ENCODE measurements around the gene DPM2.

The DPM2 gene

DNA sequence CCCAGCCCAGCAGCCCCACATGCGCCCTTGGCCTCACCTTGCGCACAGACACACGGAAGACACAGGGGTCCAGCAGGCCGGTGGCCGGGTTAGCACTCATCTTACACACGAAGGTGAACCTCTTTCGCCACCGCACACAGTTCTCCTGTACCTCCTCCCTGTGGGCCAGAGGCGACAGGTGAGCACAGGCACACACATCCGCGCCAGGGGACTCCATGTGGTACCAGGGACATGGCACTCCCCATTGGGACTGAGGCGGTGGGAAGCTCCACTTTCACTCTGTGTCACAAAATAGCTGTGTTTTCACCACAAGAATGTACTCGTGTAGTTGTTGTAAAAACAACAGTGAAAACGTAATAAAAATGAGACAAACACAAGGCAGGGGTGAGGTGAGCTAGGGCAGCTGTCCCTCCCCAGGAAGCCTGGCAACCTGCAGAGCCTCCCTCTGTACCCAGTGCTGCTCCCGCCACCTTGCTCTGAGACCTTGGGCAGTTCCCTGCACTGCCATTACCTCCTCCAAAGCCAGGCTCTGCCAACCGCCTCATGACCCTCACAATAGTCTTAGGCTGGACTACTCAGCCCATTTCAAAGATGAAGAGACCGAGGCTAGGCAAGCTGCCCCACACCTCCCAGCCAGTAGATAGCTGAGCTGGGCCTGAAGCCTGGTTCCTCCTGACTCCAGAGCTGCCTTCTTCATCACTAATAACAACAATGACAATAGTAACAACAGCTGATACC is 16.3 kb upstream of the DPM2 start:
- no peak for DNase-seq

- no peak for DNase-seq
Measured at GRCh38 chr9:127953154-127953553, 15.5 kb upstream of the DPM2 start.

- DNase-seq: no peak
Measured at GRCh38 chr9:127950513-127951289, 13.0 kb upstream of the DPM2 start.

DNA sequence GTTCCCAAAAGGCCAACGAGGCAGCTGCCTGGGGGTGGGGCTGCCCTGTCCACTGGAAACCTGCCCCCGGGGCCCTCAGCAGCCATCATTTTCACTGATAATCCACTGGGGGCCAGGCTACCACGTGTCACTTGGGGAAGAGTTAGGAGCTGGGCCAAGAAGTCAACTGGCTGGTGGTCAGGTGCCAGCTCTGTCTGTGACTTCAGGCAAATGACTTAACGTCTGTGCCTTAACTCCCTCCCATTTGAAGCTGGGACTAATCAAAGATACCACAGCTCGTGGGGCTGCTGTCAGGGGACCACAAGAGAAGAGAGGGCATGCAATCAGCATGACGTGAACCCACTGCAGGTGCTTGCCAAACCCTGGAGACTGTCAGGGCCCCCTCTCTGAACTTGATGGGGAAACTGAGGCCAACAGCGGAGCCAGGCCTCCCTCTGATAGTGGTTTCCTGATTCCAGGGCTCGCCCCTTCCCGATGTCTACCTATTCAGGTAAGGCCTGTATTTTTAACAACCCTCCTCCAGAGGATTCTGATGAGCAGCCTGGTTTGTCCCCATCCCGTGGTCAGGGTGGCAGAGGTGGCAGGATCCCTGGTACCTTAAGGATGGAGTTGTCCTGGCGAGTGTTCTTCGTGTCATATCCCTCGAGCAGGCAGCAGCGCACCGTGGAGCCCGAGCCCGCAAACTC is 12.3 kb upstream of the DPM2 start:
- no peak for DNase-seq

DNA sequence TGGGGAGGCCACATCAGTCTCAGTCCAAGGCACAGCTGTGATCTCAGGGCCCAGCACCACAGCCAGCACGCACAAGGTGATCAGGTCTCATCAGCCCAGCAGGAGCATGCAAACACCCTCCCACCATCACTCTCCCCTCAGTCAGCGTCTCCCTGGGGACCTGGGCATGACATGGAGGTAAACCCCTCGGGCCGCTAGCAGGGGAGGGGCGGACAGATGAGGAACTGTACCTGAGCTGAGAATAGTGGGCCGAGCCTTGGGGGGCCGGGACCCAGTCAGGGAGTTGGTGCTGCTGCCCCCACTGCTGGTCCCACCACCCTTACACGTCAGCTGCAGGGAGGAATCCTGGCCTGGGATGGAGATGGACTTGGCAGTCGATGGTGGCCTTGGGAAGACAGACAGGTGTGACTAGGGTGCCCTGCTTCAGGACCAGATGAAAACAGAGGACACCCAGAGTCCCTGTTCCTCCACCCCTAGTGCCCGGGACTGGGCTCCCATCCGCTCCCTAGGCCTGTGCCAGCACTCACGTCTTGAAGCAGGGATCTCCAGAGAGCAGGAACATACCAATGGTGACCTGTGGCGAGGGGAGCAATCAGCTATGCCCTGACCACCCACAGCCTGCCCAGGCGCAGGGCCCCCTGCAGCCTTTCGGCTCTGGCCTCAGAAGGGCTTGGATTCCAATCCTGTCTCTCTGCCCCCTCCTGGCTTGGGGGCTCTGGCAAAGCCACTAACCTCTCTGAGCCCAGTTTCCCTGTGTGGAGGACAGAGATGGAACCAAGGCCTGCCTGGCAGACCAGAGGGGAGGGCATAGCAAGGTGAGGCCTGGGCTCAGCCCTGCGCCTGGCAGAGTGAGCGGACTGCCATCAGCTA is 10.4 kb upstream of the DPM2 start:
- DNase-seq: no peak

GRCh38 chr9:127946728-127947127 is 9.1 kb upstream of the DPM2 start:
- no peak for DNase-seq

GRCh38 chr9:127945942-127946341 is 8.3 kb upstream of the DPM2 start:
- no peak for DNase-seq

DNA sequence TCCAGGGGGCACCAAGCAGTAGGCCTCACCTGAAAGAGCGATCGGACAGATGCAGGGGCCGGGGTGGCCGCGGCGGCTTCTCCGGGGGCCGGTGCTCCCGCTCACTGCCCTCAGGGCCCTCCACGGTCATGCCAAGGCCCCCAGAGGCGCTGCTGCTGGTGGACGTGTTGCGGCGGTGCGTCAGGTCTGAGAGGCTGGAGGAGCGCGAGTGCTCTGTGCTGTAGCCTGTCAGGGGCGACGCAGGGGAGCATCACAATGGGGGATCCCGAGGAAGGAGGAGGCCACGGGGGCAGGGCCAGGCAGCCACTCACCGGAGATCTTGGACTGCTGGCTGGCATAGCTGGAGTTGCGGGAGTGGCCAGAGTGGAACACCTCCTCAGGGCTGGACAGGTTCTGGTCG is 7.7 kb upstream of the DPM2 start:
- DNase-seq: no peak

- no peak for DNase-seq
Measured at GRCh38 chr9:127944586-127945218, 7.0 kb upstream of the DPM2 start.

- peak; percentile 80 for DNase-seq
Measured at GRCh38 chr9:127943731-127944144, 6.1 kb upstream of the DPM2 start.

DNA sequence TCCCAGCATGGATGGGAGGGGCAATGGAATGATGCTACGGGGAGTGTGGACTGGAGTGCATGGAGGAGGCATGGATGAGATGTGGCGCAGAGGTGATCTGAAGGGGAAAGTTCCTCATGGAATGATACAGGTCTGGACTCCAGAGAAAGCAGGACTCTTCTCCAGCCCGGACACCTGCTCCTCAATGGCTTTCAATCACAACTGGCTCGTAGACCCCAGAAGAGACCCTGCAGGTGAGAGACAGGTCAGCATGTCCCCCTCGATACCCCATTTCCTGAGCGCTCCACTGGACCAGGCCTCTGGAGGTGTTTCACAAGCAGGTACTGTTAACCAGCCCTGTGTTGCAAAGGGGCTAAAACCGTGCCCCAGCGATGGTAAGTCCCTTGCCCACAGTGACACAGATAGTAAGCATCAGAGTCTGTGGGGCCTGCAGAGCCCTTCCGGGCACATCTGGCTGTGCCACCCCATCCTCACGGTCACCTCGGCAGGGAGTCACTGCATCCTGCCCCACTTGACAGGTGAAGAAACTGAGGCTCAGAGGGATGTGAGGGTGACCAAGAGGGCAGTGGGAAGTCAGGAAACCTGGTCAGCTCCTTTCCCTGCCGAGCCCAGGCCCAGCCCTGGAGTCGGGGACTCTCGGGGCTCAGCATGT is 5.5 kb upstream of the DPM2 start:
- DNase-seq: no peak

DNA sequence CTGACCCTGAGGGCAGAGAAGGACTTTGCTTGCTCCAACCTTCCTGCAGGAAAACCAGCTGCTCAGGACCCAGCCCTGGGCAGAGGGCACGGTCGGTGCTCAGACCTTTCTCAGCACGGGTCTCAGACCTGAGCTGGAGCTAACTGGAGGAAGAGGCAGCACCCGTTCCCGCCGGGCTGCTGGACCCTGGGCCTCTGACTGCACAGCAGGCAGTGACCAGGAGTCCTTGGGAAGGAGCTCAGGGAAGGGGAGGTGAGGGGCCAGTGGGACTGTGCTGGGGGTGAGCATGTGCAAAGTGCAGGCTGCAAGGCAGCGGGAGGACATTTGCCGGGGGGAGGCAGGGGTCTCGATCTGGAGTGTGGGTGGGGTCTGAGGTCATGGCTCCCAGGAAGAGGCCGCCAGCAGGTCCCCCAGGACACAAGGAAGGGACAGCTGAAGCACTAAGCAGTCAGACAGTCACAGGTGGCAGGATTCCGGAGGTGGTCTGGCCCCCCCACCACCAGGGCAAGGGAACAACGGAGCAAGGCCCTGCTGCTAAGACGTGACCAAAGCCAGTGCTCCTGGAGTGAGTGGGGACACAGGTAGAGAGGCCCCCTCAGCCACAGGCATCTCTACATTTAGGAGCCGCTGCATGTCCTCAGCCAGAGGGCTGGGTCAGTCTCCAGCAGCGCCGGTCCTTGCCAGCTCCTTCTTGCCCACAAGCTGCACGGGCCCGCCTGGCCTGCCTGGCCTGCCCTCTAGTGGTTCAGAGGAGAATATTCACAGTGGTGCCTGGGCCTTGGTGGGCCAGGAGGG is 4.8 kb upstream of the DPM2 start:
- DNase-seq: peak; percentile 41

- DNase-seq: no peak
Measured at GRCh38 chr9:127941961-127942215, 4.2 kb upstream of the DPM2 start.

DNA sequence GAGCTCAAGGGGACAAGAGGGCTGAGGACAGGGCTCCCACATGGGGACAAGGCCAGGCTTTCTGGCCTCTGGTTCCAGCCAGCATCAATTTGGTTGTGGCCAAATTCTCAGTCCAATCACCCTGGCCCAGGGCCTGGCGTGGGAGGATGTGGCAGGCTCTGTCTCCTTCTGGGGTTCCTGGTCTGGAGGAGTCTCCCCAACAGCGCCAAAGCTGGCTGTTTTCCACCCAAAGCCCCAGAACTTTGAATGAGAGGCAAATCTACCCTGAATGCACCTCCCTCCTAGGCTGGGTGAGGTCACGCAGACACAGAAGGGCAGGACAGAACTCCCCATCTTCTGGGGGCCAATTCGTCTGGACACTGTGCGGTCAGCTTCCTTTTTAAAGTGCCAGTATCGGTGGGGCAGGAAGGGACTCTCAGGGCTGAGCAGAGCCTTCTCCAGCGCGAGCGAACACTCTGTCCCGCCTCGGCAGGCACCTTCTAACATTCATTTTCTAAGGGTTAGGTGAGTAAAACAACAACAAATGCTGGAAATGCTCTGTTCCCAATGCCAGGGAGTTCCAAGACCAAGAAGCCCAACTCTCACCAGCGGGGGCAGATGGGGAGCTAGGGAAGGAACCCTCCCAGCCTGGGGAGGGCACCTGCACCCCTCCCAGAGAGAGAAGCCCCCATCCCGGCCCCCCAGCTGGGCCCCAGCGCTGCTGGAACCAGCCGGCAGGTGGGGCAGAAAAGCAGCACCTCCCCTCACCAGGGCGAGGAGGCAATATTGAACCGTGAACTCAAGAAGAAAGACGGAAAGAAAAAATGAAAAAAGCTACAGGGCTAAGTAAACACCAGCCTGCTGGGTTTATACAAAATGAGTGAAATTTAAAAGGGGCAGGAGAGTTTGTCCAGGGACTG is 3.7 kb upstream of the DPM2 start:
- DNase-seq: no peak

DNA sequence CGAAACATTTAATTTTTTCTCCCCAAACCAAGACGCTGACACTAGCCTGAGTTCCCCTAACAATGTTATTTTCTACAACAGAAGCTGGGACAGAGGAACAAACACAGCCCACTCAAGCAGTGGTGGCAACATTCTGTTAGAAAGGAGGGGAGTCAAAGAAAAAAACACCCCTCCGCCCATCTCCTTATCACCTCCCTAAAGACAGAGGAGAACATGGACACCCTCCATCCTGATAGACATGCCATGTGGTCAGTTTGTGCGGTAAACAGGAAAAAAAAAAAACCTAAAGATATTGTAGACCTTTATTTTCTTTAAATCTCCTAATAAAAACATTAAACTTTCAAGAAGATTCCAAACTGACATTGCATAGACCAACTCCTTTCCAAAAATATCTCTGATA is 2.9 kb upstream of the DPM2 start:
- DNase-seq: no peak

DNA sequence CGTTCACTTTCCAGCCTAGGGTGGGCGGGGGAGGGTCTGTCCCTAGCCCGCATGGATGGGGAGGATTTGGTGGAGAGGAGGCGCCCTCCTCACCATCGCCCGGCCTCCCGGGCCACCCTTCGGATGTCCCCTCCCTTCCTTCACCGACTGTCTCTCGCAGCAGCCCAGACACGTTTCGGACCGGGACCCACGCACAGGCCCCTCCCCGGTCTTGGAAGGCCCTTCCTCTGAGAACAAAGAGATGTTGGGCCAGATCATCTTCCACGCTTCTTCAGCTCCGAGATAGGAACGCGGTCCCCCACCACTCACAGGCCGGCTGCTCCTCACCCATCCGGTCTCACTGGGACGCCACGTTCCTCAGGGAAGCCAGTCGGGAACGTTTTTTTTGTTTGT is 640 bp upstream of the DPM2 start:
- DNase-seq: no peak

- no peak for DNase-seq
Measured at GRCh38 chr9:127937056-127937387, 632 bp downstream of the DPM2 start.

DNA sequence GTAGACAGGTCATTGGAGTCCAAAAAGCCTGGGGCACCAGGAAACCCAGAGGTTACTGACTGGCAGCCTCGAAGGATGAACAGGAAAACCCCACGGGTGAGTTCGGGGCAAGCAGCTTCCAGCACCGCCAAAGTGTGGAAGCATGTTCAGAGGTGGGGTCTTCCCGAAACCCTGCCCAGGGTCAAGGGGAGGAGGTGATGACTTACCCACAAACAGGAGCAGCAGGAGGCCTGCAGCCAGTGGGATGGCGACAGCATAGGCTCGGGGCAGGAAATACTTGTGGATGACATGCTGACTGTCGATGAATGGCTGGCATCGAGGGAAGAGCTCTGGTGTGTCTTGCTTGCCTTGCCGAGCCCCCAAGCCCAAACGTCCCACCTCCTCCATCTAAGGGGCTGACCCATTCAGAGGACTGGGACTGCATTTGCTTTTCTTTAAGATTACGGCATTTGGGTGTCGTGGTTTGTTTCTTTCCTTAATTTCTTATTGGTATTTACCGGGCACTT is 1.3 kb downstream of the DPM2 start:
- no peak for DNase-seq

DNA sequence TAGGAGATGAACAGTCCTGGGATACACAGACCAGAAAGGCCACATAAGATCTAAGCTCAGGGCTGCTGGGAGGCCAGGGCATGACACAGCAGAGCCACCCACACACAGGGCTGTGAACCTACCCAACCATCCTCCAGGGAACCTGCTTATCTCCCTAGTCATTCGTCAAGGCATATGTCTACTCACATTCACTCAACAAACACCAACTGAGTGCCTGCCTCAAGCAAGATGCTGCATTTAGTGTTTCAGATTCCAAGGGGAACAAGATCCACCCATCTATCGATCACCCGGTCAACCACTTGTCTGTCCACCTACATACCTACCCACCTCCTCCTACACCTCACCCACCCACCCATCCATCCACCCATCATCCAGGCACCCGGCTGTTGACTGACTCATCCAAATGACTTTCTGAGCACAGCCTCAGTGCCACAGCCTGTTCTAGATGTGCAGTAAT is 1.9 kb downstream of the DPM2 start:
- no peak for DNase-seq

GRCh38 chr9:127934986-127935385 is 2.7 kb downstream of the DPM2 start:
- DNase-seq: no peak

All from stimulated activated CD4-positive, alpha-beta T cell treated with anti-CD3 and anti-CD28 coated beads, Interleukin-12 subunit alpha, Interleukin-12 subunit beta, amount 100 ng/mL, for 4 hours (primary cell).